Mucosa of rectum (tissue), 2 donors: ENCODE results near the gene DRD1.

Source experiments
- H3K27ac ChIP-seq, 2 donors: one replicate each; pipeline ENCODE4 v1.7.0; 2013; ENCODE audit warnings: inconsistent platforms in 2 of 2, low read depth in 2 of 2, low read length in 2 of 2
- H3K27me3 ChIP-seq, 2 donors: one replicate each; pipeline ENCODE4 v1.7.0; 2013; ENCODE audit warnings: low read length in 2 of 2; ENCODE audit not compliant: control insufficient read depth in 2 of 2, insufficient read depth in 2 of 2
- H3K36me3 ChIP-seq, 2 donors: one replicate each; pipeline ENCODE4 v1.7.0; 2013; ENCODE audit warnings: low read length in 2 of 2; ENCODE audit not compliant: control insufficient read depth in 2 of 2, insufficient read depth in 2 of 2
- H3K4me1 ChIP-seq, 2 donors: one replicate each; pipeline ENCODE4 v1.7.0; 2013; ENCODE audit warnings: low read length in 2 of 2, mild to moderate bottlenecking in 1 of 2; ENCODE audit not compliant: control insufficient read depth in 2 of 2, insufficient read depth in 2 of 2
- H3K4me3 ChIP-seq, 2 donors: one replicate each; pipeline ENCODE4 v1.7.0; 2013; ENCODE audit warnings: low read length in 2 of 2
- H3K9ac ChIP-seq, 2 donors: one replicate each; pipeline ENCODE4 v1.7.0; 2013; ENCODE audit warnings: low read length in 2 of 2, low read depth in 1 of 2, mild to moderate bottlenecking in 1 of 2
- H3K9me3 ChIP-seq, 2 donors: one replicate each; pipeline ENCODE4 v1.7.0; 2013; ENCODE audit warnings: low read length in 2 of 2; ENCODE audit not compliant: control insufficient read depth in 2 of 2
- donor health status: healthy.
- donor health status: Normal muscosa, but diverticular disease.

The DRD1 gene

GRCh38 chr5:175468892-175469291 is 24.9 kb upstream of the DRD1 start:
- no peaks in the 10 kb centered on the region for H3K9me3 ChIP-seq
- no peak overlapping the region for H3K4me3 ChIP-seq
- no peaks in the 10 kb centered on the region for H3K36me3 ChIP-seq
- no peak overlapping the region for H3K27ac ChIP-seq
- no peaks in the 10 kb centered on the region for H3K4me1 ChIP-seq
- peaks cover 0 to 4% of the 10 kb centered on the region in 2 donors for H3K27me3 ChIP-seq
- no peak overlapping the region for H3K9ac ChIP-seq

GRCh38 chr5:175467983-175468690 is 24.2 kb upstream of the DRD1 start:
- no peaks in the 10 kb centered on the region for H3K9me3 ChIP-seq
- H3K36me3 ChIP-seq = no peaks in the 10 kb centered on the region
- no peaks in the 10 kb centered on the region for H3K4me1 ChIP-seq
- peaks cover 0 to 4% of the 10 kb centered on the region in 2 donors for H3K27me3 ChIP-seq
- no peak overlapping the region for H3K27ac ChIP-seq
- H3K4me3 ChIP-seq = no peak overlapping the region
- H3K9ac ChIP-seq = no peak overlapping the region

GRCh38 chr5:175466700-175467318 is 22.8 kb upstream of the DRD1 start:
- no peak overlapping the region for H3K27ac ChIP-seq
- H3K9ac ChIP-seq = no peak overlapping the region
- H3K4me1 ChIP-seq = no peaks in the 10 kb centered on the region
- no peaks in the 10 kb centered on the region for H3K9me3 ChIP-seq
- peaks cover 0 to 4% of the 10 kb centered on the region in 2 donors for H3K27me3 ChIP-seq
- H3K4me3 ChIP-seq = no peak overlapping the region
- no peaks in the 10 kb centered on the region for H3K36me3 ChIP-seq

GRCh38 chr5:175465282-175465681 is 21.3 kb upstream of the DRD1 start:
- Histone ChIP-seq H3K9me3 (no peaks in the 10 kb centered on the region), H3K9ac (no peak overlapping the region), H3K4me3 (no peak overlapping the region), H3K27ac (no peak overlapping the region), H3K4me1 (no peaks in the 10 kb centered on the region), H3K27me3 (peaks cover 0 to 4% of the 10 kb centered on the region in 2 donors), H3K36me3 (no peaks in the 10 kb centered on the region)

- no peaks in the 10 kb centered on the region for H3K9me3 ChIP-seq
- no peaks in the 10 kb centered on the region for H3K36me3 ChIP-seq
- H3K4me1 ChIP-seq = no peaks in the 10 kb centered on the region
- H3K9ac ChIP-seq = no peak overlapping the region
- no peak overlapping the region for H3K4me3 ChIP-seq
- no peak overlapping the region for H3K27ac ChIP-seq
- H3K27me3 ChIP-seq = peaks cover 0 to 4% of the 10 kb centered on the region in 2 donors
These were observed 20.9 kb upstream of the DRD1 start for GRCh38 chr5:175464942-175465233.

DNA sequence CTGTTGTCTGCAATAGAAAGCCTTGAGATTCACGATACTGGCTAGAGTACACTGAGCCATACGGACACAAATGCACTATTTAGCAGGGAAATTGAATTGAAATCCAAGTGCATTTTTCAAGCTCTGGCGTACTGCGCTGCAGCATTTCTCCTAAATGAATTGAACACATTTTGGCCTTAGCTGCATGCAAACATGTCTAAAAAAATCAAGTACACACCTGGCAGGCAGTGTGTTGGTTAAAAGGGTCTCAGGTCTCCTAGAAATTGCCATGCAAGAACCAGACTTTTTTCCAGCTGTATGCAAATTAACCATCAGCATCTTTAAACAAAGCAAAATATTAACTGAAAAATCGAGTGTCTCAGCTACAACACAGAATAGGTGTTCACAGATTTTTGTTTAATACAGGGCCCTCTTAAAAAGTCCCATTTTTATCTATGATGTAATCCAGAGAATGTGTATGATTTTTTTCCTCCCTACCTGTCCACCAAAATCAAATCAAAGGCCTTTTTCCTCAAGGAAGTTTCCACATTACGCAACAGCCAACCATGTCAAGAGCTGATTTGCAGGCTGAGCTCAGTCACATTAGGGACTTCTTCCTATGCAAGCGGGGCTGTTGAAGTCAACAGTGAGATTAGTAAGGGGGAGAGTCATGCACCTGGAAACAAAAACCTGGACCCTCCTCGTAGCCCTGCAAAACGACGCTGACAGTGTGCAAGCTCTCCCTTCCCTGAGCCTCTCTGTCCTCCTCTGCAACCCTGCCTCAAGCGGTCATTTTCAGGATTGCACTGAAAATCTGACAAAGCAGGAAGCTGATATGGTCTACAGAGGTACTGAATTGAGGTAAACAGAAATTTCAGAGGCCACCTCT is 20.3 kb upstream of the DRD1 start:
- Histone ChIP-seq H3K27ac (no peak overlapping the region), H3K4me1 (no peaks in the 10 kb centered on the region), H3K4me3 (no peak overlapping the region), H3K27me3 (peaks cover 0 to 4% of the 10 kb centered on the region in 2 donors), H3K36me3 (no peaks in the 10 kb centered on the region), H3K9ac (no peak overlapping the region), H3K9me3 (no peaks in the 10 kb centered on the region)

GRCh38 chr5:175463641-175464040 is 19.7 kb upstream of the DRD1 start:
- H3K36me3 ChIP-seq = no peaks in the 10 kb centered on the region
- no peaks in the 10 kb centered on the region for H3K9me3 ChIP-seq
- no peak overlapping the region for H3K4me3 ChIP-seq
- H3K4me1 ChIP-seq = no peaks in the 10 kb centered on the region
- peaks cover 0 to 6% of the 10 kb centered on the region in 2 donors for H3K27me3 ChIP-seq
- H3K27ac ChIP-seq = no peak overlapping the region
- no peak overlapping the region for H3K9ac ChIP-seq

GRCh38 chr5:175461370-175461769 is 17.4 kb upstream of the DRD1 start:
- H3K4me3 ChIP-seq = no peak overlapping the region
- no peaks in the 10 kb centered on the region for H3K4me1 ChIP-seq
- H3K9me3 ChIP-seq = no peaks in the 10 kb centered on the region
- H3K36me3 ChIP-seq = no peaks in the 10 kb centered on the region
- H3K9ac ChIP-seq = no peak overlapping the region
- no peak overlapping the region for H3K27ac ChIP-seq
- H3K27me3 ChIP-seq = peaks cover 0 to 5% of the 10 kb centered on the region in 2 donors

DNA sequence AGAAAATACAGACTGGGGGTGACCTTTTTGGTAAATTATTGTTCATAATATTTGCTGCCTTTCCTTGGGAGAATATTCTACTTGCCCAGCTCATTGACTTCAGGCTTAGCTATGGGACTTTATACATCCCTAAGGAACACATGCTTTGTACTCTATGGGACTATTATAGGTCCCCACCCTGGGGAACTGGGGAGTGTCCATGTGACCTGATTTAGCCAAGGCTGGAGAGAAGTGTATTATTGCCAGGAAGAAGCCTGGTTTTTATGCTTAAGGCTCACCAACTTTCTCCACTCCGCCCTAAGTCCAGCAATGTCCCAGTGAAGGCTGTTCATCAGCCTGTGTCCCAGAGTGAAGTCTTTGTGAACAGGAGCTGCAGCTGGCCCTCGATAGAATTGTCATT is 16.6 kb upstream of the DRD1 start:
- H3K4me3 ChIP-seq = no peak overlapping the region
- H3K9me3 ChIP-seq = no peaks in the 10 kb centered on the region
- no peak overlapping the region for H3K9ac ChIP-seq
- no peaks in the 10 kb centered on the region for H3K4me1 ChIP-seq
- H3K27me3 ChIP-seq = peaks cover 0 to 3% of the 10 kb centered on the region in 2 donors
- H3K27ac ChIP-seq = no peak overlapping the region
- H3K36me3 ChIP-seq = no peaks in the 10 kb centered on the region

DNA sequence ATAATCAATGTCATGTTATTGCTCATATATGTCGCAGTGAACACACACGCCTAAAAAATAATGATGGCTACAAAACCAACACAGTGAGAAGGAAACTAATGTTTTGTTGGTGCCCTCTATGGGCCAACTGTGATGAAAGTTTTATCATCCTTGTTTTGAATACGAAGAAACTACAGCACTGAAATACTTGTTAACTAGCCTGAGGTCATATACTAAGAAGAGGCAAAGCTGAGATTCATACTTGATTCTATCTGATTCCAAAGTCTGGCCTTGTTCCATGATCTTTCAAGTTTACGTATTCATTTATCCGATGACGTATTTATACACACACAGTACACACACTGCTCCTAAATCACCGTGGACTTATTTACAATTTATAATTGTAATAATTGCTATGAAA is 16.1 kb upstream of the DRD1 start:
- Histone ChIP-seq H3K9me3 (no peaks in the 10 kb centered on the region), H3K27ac (no peak overlapping the region), H3K4me1 (no peaks in the 10 kb centered on the region), H3K9ac (no peak overlapping the region), H3K27me3 (peaks cover 0 to 3% of the 10 kb centered on the region in 2 donors), H3K36me3 (no peaks in the 10 kb centered on the region), H3K4me3 (no peak overlapping the region)
